Measurements from ENCODE around the gene ZNF197.

DNA sequence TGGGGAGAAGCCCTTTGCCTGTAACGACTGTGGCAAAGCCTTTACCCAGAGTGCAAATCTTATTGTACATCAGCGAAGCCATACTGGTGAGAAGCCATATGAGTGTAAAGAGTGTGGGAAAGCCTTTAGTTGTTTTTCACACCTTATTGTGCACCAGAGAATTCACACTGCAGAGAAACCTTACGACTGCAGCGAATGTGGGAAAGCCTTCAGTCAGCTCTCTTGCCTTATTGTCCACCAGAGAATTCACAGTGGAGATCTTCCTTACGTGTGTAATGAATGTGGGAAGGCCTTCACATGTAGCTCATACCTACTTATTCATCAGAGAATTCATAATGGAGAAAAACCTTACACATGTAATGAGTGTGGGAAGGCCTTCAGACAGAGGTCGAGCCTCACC lies 34.6 kb downstream of the ZNF197 start:
- TF ChIP-seq, protein P1, sequence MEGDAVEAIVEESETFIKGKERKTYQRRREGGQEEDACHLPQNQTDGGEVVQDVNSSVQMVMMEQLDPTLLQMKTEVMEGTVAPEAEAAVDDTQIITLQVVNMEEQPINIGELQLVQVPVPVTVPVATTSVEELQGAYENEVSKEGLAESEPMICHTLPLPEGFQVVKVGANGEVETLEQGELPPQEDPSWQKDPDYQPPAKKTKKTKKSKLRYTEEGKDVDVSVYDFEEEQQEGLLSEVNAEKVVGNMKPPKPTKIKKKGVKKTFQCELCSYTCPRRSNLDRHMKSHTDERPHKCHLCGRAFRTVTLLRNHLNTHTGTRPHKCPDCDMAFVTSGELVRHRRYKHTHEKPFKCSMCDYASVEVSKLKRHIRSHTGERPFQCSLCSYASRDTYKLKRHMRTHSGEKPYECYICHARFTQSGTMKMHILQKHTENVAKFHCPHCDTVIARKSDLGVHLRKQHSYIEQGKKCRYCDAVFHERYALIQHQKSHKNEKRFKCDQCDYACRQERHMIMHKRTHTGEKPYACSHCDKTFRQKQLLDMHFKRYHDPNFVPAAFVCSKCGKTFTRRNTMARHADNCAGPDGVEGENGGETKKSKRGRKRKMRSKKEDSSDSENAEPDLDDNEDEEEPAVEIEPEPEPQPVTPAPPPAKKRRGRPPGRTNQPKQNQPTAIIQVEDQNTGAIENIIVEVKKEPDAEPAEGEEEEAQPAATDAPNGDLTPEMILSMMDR (conservative IDR thresholded peaks at IDR 0.05; ENCODE audit: low read depth, low read length) = no peak
- no peak for TF ChIP-seq EZH2 (IDR thresholded peaks at IDR 0.05; ENCODE audit: low read length, unreplicated experiment)

Measured in PC-3 (cell line).